Sigmoid colon (tissue), 4 donors: ENCODE results near the gene ANO2.

Experiments used
- EP300 ChIP-seq, 4 donors: sonication (generic); formaldehyde crosslinking; IDR thresholded peaks; one replicate each; pipeline ENCODE4 v1.6.1; 2017; ENCODE audit warnings: antibody characterized with exemption in 4 of 4
- POLR2A ChIP-seq, 2 donors: fragments of 450-650 bp; IDR thresholded peaks; one replicate each; pipeline ENCODE4 v1.6.1; 2016; ENCODE audit warnings: antibody characterized with exemption in 2 of 2, mild to moderate bottlenecking in 2 of 2, moderate library complexity in 2 of 2
- POLR2AphosphoS5 ChIP-seq, 4 donors: sonication (generic); formaldehyde crosslinking; IDR thresholded peaks; one replicate each; pipeline ENCODE4 v1.6.1; 2017; ENCODE audit warnings: antibody characterized with exemption in 4 of 4
- TF ChIP-seq, protein P1 (sequence below), 4 experiments: fragments of 450-650 bp in 3 of 4; fragments of 200-600 bp in 1 of 4; IDR thresholded peaks; one replicate each; pipeline ENCODE4 v1.5.1; 2016 to 2019; ENCODE audit warnings: antibody characterized with exemption in 4 of 4, mild to moderate bottlenecking in 3 of 4, moderate library complexity in 2 of 4

DNA sequence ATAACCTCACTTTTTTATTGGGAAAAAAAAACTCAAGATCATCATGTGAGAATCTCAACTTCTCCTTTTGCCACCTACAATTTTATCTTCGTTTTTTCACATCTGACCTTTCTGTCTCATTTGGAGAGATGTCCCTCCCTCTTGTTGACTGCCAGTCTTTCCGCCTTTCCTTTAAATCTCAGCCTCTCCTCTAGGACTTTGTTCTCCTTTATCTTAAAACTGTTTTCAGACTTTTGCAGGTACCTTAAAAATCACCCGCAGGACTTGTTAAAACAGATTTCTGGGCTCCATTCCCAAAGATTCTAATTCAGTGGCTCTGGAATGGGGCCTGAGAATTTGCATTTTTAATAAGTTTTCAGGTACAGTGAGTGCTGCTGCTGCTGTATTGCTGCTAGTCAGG, 289.9 kb downstream of the ANO2 start:
- TF ChIP-seq, protein P1, sequence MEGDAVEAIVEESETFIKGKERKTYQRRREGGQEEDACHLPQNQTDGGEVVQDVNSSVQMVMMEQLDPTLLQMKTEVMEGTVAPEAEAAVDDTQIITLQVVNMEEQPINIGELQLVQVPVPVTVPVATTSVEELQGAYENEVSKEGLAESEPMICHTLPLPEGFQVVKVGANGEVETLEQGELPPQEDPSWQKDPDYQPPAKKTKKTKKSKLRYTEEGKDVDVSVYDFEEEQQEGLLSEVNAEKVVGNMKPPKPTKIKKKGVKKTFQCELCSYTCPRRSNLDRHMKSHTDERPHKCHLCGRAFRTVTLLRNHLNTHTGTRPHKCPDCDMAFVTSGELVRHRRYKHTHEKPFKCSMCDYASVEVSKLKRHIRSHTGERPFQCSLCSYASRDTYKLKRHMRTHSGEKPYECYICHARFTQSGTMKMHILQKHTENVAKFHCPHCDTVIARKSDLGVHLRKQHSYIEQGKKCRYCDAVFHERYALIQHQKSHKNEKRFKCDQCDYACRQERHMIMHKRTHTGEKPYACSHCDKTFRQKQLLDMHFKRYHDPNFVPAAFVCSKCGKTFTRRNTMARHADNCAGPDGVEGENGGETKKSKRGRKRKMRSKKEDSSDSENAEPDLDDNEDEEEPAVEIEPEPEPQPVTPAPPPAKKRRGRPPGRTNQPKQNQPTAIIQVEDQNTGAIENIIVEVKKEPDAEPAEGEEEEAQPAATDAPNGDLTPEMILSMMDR (IDR thresholded peaks at IDR 0.05) = no peak
- TF ChIP-seq POLR2A (IDR thresholded peaks at IDR 0.05) = no peak
- no peak for TF ChIP-seq POLR2AphosphoS5 (IDR thresholded peaks at IDR 0.05)
- TF ChIP-seq EP300 (IDR thresholded peaks at IDR 0.05) = no peak
